NCI-H2171 treated with DMSO at 0.1 percent for 48 hours (cell line): ENCODE data around the gene C14orf93.
A peak's percentile ranks its signal among the peaks of the same experiment; 100 is the strongest.

Experiments used
- DNase-seq: peaks from one replicate; lab custom pipeline; 2025; lab: John Stamatoyannopoulos, UW

The C14orf93 gene, protein sequence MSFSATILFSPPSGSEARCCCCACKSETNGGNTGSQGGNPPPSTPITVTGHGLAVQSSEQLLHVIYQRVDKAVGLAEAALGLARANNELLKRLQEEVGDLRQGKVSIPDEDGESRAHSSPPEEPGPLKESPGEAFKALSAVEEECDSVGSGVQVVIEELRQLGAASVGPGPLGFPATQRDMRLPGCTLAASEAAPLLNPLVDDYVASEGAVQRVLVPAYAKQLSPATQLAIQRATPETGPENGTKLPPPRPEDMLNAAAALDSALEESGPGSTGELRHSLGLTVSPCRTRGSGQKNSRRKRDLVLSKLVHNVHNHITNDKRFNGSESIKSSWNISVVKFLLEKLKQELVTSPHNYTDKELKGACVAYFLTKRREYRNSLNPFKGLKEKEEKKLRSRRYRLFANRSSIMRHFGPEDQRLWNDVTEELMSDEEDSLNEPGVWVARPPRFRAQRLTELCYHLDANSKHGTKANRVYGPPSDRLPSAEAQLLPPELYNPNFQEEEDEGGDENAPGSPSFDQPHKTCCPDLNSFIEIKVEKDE

DNA sequence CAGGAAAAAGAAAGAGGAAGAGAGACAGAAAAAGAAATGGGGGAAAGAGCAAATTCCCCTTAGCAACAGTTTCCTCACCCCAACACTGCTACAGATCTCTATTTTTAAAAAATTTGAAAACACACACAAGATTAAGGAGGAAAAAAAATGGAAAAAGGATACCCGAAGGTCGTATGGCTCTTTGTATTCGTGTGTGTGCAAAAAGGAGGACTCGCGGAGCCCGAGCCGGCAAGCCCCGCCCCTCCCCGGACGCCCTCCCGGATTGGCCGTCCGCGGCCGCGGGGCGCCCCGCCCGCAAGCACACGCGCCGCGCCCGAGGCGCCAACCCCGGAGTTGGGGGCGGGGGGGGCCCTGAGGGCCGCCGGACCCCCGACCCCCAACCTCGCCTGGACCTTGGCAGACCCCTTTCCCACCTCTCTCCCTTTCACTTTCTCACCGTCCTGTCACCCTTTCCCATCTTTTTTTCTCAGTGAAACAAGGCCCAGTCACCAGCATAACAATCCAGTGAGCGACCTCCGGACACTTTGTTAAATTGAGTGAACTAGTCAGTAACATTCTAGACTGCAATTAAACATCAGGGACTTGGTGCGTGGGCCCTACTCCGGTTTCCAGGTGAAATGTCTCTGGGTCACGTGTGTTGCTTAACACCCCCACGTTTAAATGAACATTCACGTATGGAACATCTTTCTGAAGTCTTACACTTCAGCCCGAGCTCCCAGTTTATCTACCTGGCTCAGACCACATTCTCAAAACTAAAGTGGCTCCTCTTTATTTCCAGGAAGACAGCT, at the start of gene C14orf93:
Gene C14orf93 (minus strand): TSS at position 205 of the 788 bp plus-strand sequence. CDS start 11,120 bp downstream, outside the sequence.
- peak; percentile 95 for DNase-seq

DNA sequence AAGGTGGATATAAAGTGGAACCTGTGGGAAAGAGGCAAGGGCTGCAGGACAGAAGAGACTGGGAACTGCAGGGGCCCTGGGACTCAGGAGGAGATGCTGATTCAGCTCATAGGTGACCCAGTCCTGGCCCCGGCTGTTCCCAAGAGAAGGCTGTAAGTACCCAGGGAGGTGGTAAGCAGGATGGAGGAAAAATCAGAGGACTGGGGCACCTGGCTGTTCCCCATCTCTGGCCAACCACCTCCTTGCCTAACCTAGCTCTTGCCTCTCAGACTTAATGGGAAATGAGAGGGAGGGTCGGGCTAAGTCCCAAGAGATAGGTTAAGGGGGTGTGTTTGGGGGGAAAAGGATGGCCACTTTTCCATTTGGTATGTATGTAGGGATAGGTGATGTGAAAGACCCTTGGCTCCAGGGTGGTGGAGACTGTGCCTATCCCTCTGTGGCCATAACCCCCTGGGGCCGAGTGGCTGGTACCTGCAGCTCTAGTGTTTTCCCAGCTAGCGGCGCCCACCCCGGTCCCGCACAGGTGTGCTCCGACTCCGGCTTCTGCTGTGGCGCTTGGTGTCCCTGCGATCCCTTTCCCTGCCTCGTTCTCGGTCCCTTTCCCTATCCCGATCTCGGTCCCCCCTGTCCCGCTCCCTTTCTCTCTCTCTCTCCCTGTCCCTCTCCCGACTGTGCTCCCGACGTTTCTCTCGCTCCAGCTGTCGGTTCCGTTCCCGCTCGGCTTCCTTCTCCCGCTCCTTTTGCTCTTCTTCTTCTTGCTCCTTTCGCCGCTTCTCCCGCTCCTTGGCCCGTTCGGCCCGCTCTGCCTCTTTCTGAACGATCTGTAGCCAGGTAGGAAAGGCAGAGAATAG, 48.9 kb upstream of the C14orf93 start:
- DNase-seq = no peak

DNA sequence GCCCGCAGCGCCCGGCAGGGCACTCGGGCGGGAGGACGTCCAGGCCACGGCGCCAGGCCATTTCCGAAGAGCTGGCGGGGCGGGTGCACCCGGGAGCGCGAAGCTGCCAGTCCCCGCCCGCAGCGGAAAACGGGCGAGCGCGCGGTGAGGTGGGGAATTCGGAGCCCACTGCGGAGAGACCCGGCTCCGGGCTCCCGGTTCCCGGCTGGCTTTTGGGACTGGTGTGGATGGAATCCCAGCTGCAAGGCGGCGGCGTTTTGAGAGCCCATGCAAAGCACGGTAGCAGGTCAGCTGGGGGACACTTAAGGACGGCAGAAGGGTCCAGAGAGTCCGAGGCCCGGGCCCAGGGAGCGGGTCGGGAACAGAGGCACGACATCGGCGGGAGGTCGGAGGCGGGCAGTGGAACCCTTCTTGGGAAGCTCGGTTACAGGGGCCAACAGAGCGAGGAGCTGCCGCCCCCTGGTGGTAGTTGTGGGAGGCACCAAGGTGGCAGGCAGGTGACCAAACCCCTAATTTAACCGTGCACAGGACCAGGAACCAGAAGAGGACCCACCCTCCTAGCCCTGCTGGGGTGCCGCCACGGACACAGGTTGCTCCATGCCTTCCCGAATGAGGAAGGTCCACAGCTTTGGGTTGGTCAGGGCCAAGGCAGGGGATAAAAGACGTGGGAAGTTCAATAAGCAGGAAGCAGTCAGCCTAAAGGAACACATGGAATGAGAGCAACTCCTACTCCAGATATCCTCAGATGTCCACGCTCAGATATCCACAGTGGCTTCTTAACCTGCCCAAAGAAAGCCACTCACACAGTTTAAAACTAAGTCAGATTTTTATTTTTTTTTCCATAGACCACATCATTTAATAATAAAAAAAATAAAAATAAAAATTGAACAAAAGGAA, 48.1 kb upstream of the C14orf93 start:
- DNase-seq = no peak

DNA sequence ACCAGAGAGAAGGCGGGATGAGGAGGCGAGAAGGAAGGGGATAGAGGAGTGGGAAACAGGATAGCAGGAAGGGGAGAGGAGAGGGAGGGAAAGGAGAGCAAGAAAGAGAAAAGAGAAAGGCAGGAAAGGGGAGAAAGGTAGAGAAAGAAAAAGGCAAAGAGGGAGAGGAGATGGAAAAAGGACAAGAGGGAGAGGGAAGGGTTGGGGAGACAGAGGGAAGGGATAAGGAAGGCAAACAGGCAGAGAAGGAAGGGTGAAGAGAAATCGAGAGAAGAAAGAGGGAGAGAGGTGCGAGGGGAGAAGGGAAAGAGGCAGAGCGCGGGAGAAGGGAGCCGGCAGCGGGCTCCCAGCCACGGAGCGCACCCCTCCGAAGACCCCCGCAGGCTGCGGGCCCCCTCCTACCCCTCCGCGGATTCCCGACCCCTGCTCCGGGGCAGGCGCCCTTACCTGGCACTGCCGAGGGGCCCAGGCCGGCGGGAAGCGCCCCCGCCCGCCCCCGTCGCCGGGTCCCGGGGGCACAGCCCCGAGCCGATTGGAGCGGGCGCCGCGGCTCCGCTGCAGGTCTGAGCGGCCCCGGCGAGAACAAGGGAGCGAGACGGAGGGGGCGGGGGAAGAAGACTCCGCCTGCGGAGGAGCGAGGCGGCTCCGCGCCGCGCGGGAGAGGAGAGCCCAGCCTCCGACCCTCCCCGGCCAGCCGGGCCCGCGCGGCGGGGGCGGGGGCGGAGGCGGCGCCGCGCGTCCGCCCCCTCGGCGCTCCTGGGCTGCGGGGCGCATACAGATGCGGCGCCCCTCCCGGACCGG, 47.2 kb upstream of the C14orf93 start, which contains the start of gene CDH24:
Gene CDH24 (minus strand): TSS at position 565 of the 801 bp plus-strand sequence. CDS start 1,787 bp downstream, outside the sequence.
- no peak for DNase-seq

DNA sequence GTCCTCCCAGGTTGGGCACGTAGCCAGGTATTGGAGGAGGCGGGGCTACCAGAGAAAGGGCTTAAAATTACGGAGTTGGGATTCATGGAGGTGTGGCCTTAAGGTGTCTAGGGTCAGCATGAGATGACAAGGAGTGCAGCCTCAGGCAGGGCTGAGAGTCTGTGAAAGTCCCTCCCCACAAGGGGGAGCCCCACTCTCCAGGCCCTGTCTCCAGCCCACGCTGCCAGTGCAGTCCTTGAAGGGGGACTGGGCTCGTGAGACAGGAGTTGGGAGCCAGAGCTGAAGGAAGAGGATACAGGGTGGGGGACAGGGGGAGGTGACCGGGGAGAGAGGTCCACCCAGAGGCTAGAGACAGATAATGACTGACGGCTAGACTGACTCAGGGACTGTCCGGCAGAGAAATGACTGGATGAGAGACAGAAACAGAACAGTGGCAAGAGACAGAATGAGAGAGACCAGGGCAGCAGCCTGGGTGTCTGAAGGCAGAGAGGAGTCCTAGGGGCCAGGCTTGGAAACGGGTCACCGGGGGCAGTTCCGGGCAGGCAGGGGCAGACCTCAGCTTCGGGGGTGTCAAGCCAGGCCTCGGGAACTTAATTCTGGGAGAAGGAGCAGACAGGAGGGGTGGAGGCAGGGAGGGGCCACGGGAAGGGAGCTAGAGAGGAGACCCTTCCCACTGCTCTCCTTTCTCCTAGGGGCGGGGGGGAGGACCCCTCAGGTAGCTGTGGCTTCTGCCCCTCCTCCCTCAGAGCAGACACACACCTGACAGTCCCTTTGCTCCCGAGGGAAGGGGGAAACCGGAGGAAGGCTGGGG, 46.4 kb upstream of the C14orf93 start:
- DNase-seq = no peak

DNA sequence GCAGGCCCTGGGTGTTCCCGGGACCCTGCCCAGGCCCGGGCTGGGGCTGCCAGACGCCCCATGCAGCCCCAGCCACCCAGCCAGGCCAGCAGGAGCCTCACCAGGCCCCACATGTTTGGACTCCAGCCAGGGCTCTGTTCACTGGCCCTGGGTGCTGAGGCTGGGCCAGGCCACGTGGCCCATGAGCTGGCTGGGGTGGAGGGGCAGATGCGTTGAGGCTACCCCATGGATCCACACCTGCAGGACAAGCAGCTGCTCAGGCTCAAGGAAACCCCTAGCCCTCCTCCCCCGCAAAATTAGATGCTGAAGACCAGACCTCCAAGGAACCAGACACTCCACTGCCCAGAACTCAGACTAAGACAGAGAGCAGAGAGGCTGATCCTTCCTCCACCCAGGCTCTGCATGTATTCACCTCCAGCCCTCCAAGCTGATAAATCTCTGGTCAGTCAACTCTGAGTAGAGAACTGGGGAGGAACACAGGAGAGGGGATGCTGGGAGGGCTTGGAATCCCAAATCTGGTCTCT, 45.7 kb upstream of the C14orf93 start:
- no peak for DNase-seq

DNA sequence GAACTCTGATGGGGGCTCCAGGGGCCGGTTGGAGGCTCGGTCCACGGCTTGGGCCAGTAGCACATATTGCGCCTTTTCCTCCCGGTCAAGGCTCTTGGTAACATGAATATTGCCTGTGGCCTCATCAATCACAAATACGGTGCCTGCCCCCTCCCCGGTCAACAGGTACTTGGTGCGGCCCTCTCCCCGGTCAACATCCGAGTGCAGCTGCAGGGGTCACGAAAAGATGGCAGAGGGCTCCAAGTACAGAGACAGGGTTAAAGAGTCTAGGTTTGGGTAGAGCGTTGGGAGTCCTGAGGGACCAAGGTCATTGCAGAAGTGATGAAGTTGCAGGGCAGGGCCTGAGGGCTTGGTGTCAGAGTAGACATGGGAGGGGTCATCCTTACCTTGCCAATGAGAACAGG, 45.2 kb upstream of the C14orf93 start:
- DNase-seq = no peak

DNA sequence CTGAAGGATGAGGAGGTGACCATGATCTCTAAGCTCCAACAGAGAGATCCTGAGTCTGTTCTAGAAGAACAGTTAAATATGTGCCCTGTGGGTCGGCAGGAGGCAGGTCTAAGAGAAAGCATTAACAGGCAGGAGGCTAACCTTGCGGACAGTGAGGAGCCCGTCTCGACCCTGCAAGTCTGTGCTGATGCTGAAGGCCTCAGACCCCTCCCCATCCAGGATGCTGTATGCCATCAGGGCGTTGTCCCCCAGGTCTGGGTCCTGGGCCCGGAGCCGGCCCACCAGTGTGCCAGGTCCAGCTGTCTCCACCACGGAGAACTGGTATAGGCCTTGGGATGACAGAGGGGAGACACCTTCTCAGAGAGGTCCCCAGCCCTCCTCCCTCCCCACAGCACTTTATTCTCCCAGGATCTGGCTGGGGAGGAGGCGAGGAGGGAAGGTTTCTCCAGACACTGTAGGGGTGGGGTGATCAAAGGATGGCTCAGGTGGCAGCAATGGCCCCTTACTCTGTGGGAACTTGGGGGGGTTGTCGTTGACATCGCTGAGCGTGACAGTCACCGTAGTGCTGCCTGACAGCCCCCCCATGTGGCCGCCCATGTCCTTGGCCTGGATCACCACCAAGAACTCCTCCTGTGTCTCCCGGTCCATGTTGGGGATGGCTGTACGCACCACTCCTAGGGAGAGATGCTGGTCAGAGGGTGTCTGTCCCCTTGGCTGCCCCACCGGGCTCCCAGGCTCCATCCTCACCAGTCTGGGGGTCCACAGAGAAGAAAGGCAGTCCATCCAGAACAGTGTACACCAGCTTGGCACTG, 44.3 kb upstream of the C14orf93 start:
- DNase-seq = no peak

DNA sequence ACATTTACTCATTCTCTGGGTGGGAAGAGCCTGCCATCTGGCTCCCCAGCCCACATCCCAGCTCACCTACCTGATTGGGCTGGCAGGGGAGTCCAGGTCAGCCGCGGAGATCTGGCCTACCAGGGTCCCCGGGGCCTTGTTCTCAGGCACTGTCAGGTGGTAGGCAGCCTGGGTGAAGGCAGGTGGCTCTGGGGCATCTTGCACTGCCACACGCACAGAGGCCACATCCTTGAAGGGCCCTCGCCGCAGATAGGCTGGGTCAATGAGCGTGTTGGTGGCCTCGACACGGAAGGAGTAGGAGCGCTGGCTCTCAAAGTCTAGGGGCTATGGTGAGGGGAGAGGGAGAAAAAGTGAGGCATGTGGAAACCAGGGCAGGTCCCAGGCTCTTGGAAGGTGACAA, 43.5 kb upstream of the C14orf93 start:
- no peak for DNase-seq

DNA sequence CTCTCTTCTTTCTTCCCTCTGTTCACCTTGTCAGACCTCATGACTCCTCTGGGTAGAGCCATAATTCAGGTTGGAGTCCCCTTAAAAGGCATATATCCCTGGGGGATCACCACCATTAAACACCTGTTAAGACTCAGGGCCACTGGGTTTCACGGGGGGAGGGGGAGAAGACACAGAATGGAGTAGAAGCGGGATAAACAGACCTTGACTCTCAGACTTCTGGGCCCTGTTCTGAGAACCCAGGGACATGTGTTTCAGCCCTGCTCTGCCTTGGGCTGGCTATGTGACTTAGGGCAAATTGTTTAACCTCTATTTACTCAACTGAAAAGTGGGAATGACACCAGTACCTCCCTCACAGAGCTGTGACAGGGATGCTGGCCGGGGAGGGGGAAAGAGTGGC, 42.7 kb upstream of the C14orf93 start:
- DNase-seq = no peak

DNA sequence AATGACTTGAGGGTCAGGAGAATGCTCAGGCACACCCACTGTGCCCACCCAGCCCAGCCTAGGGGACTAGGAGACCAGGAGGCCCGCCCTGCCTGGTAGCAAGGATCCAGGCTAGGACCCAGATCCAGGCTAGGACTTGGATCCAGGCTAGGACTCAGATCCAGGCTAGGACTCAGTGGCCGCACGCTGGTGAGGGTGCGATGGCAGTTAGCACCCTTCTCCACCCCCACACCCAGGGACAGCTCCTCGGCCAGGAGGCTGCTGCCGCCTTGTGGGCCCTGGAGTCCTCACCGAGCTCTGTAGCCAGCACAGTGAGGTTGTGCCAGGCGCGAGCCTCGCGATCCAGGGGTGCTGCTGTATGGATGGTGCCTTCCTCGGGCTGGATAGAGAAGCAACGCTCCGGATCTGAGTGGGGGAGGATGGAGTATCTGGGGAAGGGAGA, 42.3 kb upstream of the C14orf93 start:
- DNase-seq = no peak

DNA sequence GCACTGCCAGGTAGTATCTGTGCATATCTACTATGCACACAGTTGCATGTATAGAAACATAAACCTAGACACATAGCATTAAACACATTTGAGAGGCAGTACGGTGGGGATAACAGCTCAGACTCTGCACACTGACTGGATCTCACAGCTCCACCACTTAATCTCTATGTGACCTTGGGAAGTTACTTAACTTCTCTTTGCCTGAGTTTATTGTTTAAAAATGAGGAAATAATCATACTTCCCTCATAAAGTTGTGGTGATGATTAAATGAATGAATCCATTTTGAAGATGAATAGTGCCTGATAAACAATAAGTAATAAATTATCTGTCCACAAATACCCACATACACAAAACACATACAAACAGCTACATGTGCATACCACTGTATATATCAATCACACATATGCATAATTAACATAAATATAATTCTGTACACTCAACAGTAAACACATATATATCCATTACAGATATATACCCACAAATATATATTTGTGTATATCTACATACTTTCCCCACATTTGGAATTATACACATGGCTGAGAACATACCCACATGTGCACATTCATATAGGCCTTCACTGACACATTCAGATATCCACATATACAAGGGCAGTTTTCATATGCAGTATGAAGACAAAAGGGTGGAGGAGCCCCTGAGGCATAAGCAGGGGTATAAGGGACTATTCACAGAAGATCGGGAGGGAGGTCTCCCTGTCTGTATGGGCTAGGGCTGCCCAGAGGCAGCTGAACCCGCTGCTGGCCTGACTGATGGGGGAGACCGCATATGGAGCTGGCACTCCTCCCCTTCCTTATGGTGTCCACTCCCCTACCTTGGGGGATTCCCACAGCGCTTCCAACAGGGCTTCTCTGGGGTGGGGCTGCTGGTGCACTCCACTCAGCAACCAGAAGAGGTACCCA, 41.5 kb upstream of the C14orf93 start:
- DNase-seq = no peak

DNA sequence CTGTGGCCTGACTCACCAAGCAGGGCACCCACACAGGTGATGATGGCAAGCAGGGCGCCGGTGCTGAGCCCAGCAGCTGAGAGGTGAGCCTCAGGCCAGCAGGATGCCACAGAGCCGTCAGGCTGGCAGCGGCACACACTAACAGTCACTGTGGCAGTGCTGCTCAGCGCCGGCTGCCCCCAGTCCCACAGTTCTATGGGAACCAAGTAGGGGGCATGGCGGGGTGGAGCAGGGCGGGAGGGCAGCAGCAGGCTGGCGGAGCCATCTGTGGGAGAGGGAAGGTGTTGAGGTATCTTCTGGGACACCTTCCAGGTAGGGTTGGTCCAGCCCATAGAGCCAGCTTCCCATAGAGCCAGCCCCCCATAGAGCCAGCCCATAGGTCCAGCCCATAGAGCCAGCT, 39.1 kb upstream of the C14orf93 start:
- DNase-seq = no peak

DNA sequence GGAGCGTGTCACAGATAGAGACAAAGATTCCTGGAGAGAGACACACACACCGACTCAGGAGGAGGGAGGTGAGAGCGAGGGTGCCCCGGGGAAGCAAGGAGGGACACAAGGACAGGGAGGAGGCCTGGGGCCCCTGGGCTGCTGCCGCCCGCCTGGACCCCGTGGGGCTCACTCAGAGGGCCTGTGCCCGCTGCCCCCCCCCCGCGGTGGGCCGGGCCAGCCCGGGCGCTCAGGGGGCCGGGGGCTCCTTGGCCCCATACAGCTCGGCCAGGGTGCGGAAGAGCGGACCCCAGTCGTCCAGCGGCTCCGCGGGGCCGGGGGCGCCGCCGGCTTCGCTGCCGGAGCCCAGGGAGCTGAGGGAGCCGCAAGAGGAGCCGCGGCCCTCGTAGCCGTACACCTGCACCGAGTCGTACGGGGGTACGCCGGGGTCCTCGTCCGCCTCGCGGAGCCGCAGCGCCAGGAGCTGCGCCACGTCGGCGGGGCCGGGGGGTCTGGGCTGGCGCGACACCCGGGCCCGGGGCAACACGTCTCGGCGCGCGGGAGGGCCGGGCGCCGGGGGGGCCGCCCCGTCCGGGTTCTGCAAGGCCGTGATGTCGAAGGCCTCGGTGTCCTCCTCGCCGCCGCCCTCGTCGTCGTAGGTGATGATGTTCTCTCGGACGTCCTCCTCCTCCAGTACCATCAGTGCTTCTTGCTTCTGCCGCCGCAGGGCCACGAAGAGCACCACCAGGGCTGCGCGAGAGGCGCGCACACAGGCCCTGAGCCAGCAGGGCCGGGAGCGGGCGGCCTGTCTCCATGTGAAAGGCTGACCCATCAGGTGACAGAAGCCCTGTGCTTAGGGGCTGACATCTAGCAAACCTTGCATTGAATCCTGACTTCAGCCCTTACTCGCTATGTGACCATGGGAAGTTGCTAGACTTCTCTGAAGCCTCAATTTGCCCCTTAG, 38.1 kb upstream of the C14orf93 start:
- DNase-seq = no peak

DNA sequence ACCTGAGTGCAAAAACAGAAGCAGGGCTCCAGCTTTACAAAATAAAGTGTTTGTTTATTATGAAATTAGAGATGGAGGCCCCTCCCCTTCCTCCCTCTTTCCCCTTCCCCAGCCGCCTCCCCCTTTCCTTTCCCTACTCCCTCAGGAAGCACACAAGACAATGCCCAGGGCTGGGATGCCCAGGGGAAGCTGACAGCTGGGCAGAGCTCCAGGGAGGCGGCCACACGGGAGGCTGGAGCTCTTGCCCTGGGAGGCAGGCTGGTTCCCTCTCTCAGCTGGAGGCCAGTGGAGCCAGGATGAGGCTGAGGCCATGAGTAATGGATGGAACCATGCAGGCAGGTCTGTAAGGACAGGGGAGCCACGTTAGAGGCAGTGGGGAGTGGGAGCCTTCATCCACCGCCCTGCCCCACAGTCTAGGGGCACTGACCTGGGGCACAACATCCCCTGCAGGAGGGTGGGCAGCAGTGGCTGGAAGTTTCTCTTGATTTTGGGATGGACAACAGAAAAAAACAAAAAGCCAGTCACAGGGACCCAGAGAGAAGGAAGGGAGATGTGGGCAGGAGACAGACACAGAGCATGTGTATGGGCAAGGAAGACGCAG, 37.2 kb upstream of the C14orf93 start:
- no peak for DNase-seq
